HCT116 (cell line): ENCODE measurements around the gene TSPAN31.

Experiments
- ELF1 ChIP-seq: IDR thresholded peaks from 2 replicates; pipeline ENCODE4 v1.6.1; 2012; ENCODE audit warnings: low read depth, borderline replicate concordance
- MAX ChIP-seq: IDR thresholded peaks from 2 replicates; pipeline ENCODE4 v1.6.1; 2012
- POLR2A ChIP-seq: IDR thresholded peaks from 2 replicates; pipeline ENCODE4 v1.7.0; 2011; ENCODE audit warnings: borderline replicate concordance; ENCODE audit not compliant: insufficient read depth, insufficient read length; ENCODE audit errors: extremely low read depth
- POLR2AphosphoS5 ChIP-seq: IDR thresholded peaks from 2 replicates; pipeline ENCODE4 v1.6.1; 2011; ENCODE audit warnings: mild to moderate bottlenecking, low read depth, low read length, moderate library complexity
- SRF ChIP-seq: IDR thresholded peaks from 2 replicates; pipeline ENCODE4 v1.6.1; 2012; ENCODE audit warnings: low read depth
- ZFX ChIP-seq: fragments of 450-650 bp; IDR thresholded peaks from 2 replicates; pipeline ENCODE4 v1.6.1; 2017
- TF ChIP-seq, protein P1 (sequence below), 3 experiments: fragments of 200-600 bp in 1 of 3; sonication (generic) in 1 of 3; IDR thresholded peaks in 2 of 3; conservative IDR thresholded peaks in 1 of 3; 2 replicates each; pipeline ENCODE4 v1.5.1; 2012 to 2017; ENCODE audit warnings: low read depth in 2 of 3, low read length in 2 of 3, antibody characterized with exemption in 1 of 3, borderline replicate concordance in 1 of 3, control low read depth in 1 of 3, mild to moderate bottlenecking in 1 of 3, mixed read lengths in 1 of 3, mixed run types in 1 of 3, moderate library complexity in 1 of 3; ENCODE audit not compliant: insufficient read depth in 1 of 3
- TF ChIP-seq, protein P2 (sequence below): IDR thresholded peaks from 2 replicates; pipeline ENCODE4 v1.6.1; 2012
- TF ChIP-seq, protein P3 (sequence below): IDR thresholded peaks from 2 replicates; pipeline ENCODE4 v1.6.1; 2012; ENCODE audit warnings: low read depth

DNA sequence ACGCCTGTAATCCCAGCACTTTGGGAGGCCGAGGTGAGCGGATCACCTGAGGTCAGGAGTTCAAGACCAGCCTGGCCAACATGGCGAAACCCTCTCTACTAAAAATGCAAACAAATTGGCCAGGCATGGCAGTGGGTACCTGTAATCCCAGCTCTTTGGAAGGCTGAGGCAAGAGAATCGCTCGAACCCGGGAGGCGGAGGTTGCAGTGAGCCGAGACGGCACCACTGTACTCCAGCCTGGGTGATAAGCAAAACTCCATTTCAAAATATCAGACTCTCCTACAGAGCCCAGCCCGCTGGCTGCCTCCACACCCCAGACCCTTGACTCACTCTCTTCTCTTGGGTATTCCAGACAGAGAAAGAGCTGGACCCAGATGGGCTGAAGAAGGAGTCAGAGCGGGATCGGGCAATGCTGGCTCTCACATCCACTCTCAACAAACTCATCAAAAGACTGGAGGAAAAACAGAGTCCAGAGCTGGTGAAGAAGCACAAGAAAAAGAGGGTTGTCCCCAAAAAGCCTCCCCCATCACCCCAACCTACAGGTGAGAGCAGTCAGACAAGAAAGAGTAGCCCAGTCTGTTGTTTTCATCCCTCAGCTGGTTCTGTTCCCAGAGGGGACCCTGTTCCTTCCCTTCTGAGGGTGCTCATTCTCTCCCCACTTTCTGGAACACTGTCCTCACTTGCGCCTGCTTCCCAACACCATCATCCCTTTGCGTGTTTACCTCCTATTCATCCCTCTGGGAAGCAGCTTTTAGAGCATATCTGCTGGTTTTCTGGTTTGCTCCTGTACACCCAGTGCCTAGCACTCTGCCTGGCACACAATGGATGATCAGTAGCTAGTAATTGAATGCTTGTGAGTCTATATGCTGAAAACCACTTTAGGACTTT, 26.0 kb upstream of the TSPAN31 start:
- TF ChIP-seq, protein P1, sequence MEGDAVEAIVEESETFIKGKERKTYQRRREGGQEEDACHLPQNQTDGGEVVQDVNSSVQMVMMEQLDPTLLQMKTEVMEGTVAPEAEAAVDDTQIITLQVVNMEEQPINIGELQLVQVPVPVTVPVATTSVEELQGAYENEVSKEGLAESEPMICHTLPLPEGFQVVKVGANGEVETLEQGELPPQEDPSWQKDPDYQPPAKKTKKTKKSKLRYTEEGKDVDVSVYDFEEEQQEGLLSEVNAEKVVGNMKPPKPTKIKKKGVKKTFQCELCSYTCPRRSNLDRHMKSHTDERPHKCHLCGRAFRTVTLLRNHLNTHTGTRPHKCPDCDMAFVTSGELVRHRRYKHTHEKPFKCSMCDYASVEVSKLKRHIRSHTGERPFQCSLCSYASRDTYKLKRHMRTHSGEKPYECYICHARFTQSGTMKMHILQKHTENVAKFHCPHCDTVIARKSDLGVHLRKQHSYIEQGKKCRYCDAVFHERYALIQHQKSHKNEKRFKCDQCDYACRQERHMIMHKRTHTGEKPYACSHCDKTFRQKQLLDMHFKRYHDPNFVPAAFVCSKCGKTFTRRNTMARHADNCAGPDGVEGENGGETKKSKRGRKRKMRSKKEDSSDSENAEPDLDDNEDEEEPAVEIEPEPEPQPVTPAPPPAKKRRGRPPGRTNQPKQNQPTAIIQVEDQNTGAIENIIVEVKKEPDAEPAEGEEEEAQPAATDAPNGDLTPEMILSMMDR (IDR thresholded peaks at IDR 0.05 in 2 of 3, conservative IDR thresholded peaks at IDR 0.05 in 1 of 3; ENCODE audit: borderline replicate concordance in 1 of 3, insufficient read depth in 1 of 3, low read depth in 2 of 3, low read length in 2 of 3), result no peak
- TF ChIP-seq ELF1 (no peak), MAX (no peak), POLR2A (no peak), POLR2AphosphoS5 (no peak), ZFX (no peak), SRF (no peak)
- TF ChIP-seq, protein P2, sequence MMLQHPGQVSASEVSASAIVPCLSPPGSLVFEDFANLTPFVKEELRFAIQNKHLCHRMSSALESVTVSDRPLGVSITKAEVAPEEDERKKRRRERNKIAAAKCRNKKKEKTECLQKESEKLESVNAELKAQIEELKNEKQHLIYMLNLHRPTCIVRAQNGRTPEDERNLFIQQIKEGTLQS, result no peak
- TF ChIP-seq, protein P3, sequence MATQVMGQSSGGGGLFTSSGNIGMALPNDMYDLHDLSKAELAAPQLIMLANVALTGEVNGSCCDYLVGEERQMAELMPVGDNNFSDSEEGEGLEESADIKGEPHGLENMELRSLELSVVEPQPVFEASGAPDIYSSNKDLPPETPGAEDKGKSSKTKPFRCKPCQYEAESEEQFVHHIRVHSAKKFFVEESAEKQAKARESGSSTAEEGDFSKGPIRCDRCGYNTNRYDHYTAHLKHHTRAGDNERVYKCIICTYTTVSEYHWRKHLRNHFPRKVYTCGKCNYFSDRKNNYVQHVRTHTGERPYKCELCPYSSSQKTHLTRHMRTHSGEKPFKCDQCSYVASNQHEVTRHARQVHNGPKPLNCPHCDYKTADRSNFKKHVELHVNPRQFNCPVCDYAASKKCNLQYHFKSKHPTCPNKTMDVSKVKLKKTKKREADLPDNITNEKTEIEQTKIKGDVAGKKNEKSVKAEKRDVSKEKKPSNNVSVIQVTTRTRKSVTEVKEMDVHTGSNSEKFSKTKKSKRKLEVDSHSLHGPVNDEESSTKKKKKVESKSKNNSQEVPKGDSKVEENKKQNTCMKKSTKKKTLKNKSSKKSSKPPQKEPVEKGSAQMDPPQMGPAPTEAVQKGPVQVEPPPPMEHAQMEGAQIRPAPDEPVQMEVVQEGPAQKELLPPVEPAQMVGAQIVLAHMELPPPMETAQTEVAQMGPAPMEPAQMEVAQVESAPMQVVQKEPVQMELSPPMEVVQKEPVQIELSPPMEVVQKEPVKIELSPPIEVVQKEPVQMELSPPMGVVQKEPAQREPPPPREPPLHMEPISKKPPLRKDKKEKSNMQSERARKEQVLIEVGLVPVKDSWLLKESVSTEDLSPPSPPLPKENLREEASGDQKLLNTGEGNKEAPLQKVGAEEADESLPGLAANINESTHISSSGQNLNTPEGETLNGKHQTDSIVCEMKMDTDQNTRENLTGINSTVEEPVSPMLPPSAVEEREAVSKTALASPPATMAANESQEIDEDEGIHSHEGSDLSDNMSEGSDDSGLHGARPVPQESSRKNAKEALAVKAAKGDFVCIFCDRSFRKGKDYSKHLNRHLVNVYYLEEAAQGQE, result no peak
